Kidney (tissue), 14 donors: ENCODE data around the gene DNAJC10. TPM values are rescaled to one million over a fixed set of nuclear protein-coding genes. Genes with fewer than 3 reads are reported as not detected.

ENCODE experiments used
- DNase-seq, 5 donors: peaks; one replicate each; pipeline ENCODE4 v3.0.0-alpha.2; 2013 to 2020
- FAIRE-seq: peaks from 2 replicates; lab custom pipeline; 2012; peaks lifted over from hg19 to GRCh38; lab: Jason Lieb, UNC
- H3K27ac ChIP-seq, 2 donors: one replicate each; pipeline ENCODE4 v1.7.0; 2013; ENCODE audit warnings: low read depth in 2 of 2, low read length in 2 of 2, inconsistent platforms in 1 of 2
- H3K27me3 ChIP-seq: one replicate; pipeline ENCODE4 v1.7.1; 2013; ENCODE audit warnings: low read length, inconsistent platforms; ENCODE audit not compliant: control insufficient read depth, insufficient read depth
- H3K36me3 ChIP-seq, 3 donors: one replicate each; pipeline versions ENCODE4 v1.7.0 to v1.7.1; 2013; ENCODE audit warnings: low read length in 3 of 3, control low read depth in 1 of 3, inconsistent platforms in 1 of 3; ENCODE audit not compliant: insufficient read depth in 3 of 3, control insufficient read depth in 2 of 3
- H3K4me1 ChIP-seq, 3 donors: one replicate each; pipeline versions ENCODE4 v1.7.0 to v1.7.1; 2013; ENCODE audit warnings: low read length in 3 of 3, inconsistent platforms in 1 of 3, low read depth in 1 of 3; ENCODE audit not compliant: control insufficient read depth in 2 of 3, insufficient read depth in 2 of 3
- H3K4me3 ChIP-seq, 3 donors: one replicate each; pipeline versions ENCODE4 v1.7.0 to v1.8.1; 2013; ENCODE audit warnings: low read length in 3 of 3, control low read depth in 1 of 3, inconsistent platforms in 1 of 3
- H3K9ac ChIP-seq, 3 donors: one replicate each; pipeline versions ENCODE4 v1.7.0 to v1.7.1; 2013; ENCODE audit warnings: low read length in 3 of 3, control low read depth in 1 of 3, inconsistent platforms in 1 of 3
- H3K9me3 ChIP-seq, 3 donors: one replicate each; pipeline versions ENCODE4 v1.7.0 to v1.7.1; 2013; ENCODE audit warnings: low read length in 3 of 3, control low read depth in 1 of 3, inconsistent platforms in 1 of 3; ENCODE audit not compliant: control insufficient read depth in 2 of 3, insufficient read depth in 1 of 3
- intact Hi-C: fragments of 100-400 bp; cut with DNase I; formaldehyde crosslinking; loops from one replicate; pipeline ENCODE4 v1.11.1; 2022
- polyA plus RNA-seq: library from polyadenylated mRNA; stranded (reverse); fragments of 350-450 nt; fragmentation: Illumina TruSeq; extraction: RNeasy Lipid Tissue Mini Kit (QIAGEN cat#74804); gene quantifications from one replicate; pipeline ENCODE4 v1.2.3, GENCODE V29; 2014; ENCODE audit warnings: low read depth, low replicate concordance; ENCODE audit not compliant: insufficient read depth
- total RNA-seq: library from RNA; stranded (reverse); fragmentation: NEBNext Ultra II Directional; extraction: Animal tissue kit (Norgen Biotek cat#: 25700); gene quantifications from one replicate; pipeline ENCODE4 v1.2.1, GENCODE V29; 2021
- TF ChIP-seq, protein P1 (sequence below): IDR thresholded peaks from 3 replicates; pipeline ENCODE4 v1.5.1; 2012; ENCODE audit warnings: mild to moderate bottlenecking, moderate library complexity, borderline replicate concordance; ENCODE audit not compliant: insufficient read depth; ENCODE audit errors: extremely low read depth
- donor health status: control.
- donor health status: control.
- donor health status: control.
- donor health status: control.
- donor health status: control.
- donor health status: DM: yes; HTN: yes; CAD: no.
- donor health status: Normal renal cell carcinoma (clear cell type).

The DNAJC10 gene
- total and polyA plus RNA-seq, 2 donors from 2014 or later, result 30.1 to 127 TPM

DNA sequence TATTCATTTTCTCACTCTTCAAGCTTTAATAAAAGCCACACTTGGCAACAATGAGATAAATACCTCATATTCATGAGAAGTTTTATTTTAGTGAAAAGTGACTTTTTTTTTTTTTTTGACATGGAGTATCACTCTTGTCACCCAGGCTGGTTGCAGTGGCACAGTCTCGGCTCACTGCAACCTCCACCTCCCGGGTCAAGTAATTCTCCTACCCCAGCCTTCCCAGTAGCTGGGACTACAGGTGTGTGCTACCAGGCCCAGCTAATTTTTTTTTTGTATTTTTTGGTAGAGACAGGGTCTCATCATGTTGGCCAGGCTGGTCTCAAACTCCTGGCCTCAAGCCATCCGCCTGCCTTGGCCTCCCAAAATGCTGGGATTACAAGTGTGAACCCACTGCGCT, 103.4 kb downstream of the DNAJC10 start:
- H3K4me1 ChIP-seq, result peaks cover 4 to 11% (median 6%) of the 10 kb centered on the region in 3 donors
- no peaks in the 10 kb centered on the region for H3K9me3 ChIP-seq
- H3K36me3 ChIP-seq, result no peaks in the 10 kb centered on the region
- DNase-seq (no peak), FAIRE-seq (no peak)
- no peaks in the 10 kb centered on the region for H3K27me3 ChIP-seq
- TF ChIP-seq, protein P1, sequence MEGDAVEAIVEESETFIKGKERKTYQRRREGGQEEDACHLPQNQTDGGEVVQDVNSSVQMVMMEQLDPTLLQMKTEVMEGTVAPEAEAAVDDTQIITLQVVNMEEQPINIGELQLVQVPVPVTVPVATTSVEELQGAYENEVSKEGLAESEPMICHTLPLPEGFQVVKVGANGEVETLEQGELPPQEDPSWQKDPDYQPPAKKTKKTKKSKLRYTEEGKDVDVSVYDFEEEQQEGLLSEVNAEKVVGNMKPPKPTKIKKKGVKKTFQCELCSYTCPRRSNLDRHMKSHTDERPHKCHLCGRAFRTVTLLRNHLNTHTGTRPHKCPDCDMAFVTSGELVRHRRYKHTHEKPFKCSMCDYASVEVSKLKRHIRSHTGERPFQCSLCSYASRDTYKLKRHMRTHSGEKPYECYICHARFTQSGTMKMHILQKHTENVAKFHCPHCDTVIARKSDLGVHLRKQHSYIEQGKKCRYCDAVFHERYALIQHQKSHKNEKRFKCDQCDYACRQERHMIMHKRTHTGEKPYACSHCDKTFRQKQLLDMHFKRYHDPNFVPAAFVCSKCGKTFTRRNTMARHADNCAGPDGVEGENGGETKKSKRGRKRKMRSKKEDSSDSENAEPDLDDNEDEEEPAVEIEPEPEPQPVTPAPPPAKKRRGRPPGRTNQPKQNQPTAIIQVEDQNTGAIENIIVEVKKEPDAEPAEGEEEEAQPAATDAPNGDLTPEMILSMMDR, result no peak
- H3K9ac ChIP-seq, result no peak overlapping the region
- intact Hi-C loops, result no loop called here
- no peak overlapping the region for H3K27ac ChIP-seq
- H3K4me3 ChIP-seq, result no peak overlapping the region

DNA sequence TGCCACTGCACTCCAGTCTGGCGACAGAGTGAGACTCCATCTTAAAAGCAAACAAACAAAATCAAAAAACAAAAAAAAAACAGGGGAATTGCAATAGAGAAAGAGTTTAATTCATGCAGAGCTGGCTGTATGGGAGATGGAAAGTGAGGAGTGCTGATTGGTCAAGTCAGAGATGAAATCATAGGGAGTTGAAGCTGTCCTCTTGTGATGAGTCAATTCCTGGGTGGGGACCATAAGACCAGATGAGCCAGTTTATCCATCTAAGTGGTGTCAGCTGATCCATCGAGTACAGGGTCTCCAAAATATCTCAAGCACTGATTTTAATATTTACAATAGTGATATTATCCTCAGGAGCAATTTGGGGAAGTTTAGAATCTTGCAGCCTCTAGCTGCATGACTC, 105.1 kb downstream of the DNAJC10 start:
- Histone ChIP-seq H3K4me3 (no peak overlapping the region), H3K9ac (no peak overlapping the region), H3K27me3 (no peaks in the 10 kb centered on the region), H3K4me1 (peaks cover 4 to 11% (median 6%) of the 10 kb centered on the region in 3 donors), H3K9me3 (no peaks in the 10 kb centered on the region), H3K36me3 (no peaks in the 10 kb centered on the region), H3K27ac (no peak overlapping the region)
- DNase-seq (no peak), FAIRE-seq (no peak)
- intact Hi-C loops, result no loop called here
- TF ChIP-seq, protein P1, result no peak

DNA sequence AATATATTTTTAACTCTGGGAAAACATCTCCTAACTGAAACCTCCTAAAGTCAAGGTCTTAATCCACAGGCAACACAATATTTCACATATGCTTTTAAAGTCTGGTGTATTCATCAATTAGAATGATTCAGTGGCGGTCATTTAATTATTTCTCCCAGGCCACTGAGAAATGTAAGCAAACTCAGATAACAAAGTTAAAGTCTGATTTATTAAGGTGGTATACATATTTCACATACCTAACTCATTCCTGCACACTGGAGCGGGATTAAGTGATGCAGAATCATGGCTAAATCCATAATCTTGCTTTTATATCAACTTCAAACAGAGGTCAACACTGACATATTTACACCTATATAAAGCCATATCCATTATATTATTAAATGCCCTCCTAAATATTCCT, 106.7 kb downstream of the DNAJC10 start:
- Histone ChIP-seq H3K36me3 (no peaks in the 10 kb centered on the region), H3K9me3 (no peaks in the 10 kb centered on the region), H3K27ac (no peak overlapping the region), H3K9ac (no peak overlapping the region), H3K27me3 (no peaks in the 10 kb centered on the region), H3K4me1 (peaks cover 4 to 11% (median 6%) of the 10 kb centered on the region in 3 donors), H3K4me3 (no peak overlapping the region)
- TF ChIP-seq, protein P1, result no peak
- intact Hi-C loops, result no loop called here
- FAIRE-seq (no peak), DNase-seq (no peak)

DNA sequence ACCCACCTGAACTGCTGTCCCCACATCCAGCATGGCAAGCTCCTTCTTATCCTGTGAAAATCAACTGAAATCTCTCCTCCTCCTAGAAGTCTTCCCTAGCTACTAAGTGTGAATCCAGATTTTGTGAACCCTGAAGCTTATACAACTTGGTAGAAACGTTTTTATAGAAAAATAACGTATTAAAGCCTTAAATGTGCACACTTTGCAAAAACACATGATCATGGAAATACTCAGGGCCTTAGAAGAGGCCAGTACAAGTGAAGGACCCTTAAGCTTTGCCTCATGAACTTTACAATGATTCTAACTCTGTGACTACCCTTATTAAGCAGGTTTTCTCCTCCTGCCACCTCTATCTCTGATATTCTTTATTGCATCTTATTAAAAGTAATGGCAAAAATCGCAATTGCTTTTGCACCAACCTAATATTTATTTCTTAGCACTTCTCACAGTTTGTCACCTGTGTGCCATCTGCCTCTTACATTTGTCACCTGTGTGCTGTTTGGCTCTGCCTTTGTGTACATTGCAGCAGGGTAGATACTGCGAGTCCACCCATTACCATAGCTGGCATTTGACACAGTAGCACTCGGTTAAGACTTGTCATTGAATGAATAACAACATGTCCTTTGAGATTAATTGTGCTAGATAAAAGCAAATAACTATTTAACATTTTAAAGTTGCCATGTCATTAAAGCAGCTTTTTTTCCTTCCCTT, 108.2 kb downstream of the DNAJC10 start:
- no peak overlapping the region for H3K4me3 ChIP-seq
- TF ChIP-seq, protein P1, result no peak
- H3K36me3 ChIP-seq, result no peaks in the 10 kb centered on the region
- H3K27me3 ChIP-seq, result no peaks in the 10 kb centered on the region
- H3K9me3 ChIP-seq, result no peaks in the 10 kb centered on the region
- FAIRE-seq (no peak), DNase-seq (no peak)
- H3K27ac ChIP-seq, result no peak overlapping the region
- intact Hi-C loops, result no loop called here
- no peaks in the 10 kb centered on the region for H3K4me1 ChIP-seq
- H3K9ac ChIP-seq, result no peak overlapping the region
